ENCODE measurements around the gene ROR1.

- TF ChIP-seq POLR2AphosphoS5 (IDR thresholded peaks at IDR 0.05; ENCODE audit: low read depth, low read length) (no peak), CTCF (IDR thresholded peaks at IDR 0.05) (no peak), YY1 (IDR thresholded peaks at IDR 0.05; ENCODE audit: low read depth) (no peak), NRF1 (IDR thresholded peaks at IDR 0.05; ENCODE audit: low read depth, low read length) (no peak), FOXM1 (IDR thresholded peaks at IDR 0.05; ENCODE audit: low read depth) (no peak), MXI1 (IDR thresholded peaks at IDR 0.05; ENCODE audit: low read depth, low read length) (no peak), FOXJ3 (CRISPR knock-in tag; IDR thresholded peaks at IDR 0.05) (no peak), MAX (IDR thresholded peaks at IDR 0.05; ENCODE audit: low read depth) (no peak), JUND (IDR thresholded peaks at IDR 0.05) (no peak), SIN3A (IDR thresholded peaks at IDR 0.05; ENCODE audit: borderline replicate concordance, low read depth, low read length) (no peak), SMC3 (IDR thresholded peaks at IDR 0.05; ENCODE audit: low read depth, low read length) (no peak)
These were observed 74.9 kb downstream of the ROR1 start for GRCh38 chr1:63848733-63849132.
